ENCODE results near the gene CCND1. TPM values are rescaled to one million over a fixed set of nuclear protein-coding genes. Genes with fewer than 3 reads are reported as not detected.
A peak's percentile ranks its signal among the peaks of the same experiment; 100 is the strongest.

The CCND1 gene
- total and polyA plus RNA-seq, 10 of the 15 experiments (the other 5 are each of a cell fraction or from before 2014, with no cell fraction given), result 0.09 to 6.6 (median 0.59) TPM; not detected in 2

- TF ChIP-seq ZBTB33 (IDR thresholded peaks at IDR 0.05), result peak; percentile 64; the same call in 1 of the 2 replicates
- TF ChIP-seq EP300 (IDR thresholded peaks at IDR 0.05; ENCODE audit: borderline replicate concordance in 1 of 2, control insufficient read depth in 1 of 2, low read depth in 2 of 2, low read length in 2 of 2), result no peak
- TF ChIP-seq RB1 (IDR thresholded peaks at IDR 0.05; ENCODE audit: borderline replicate concordance), result no peak; the same call in 1 of the 2 replicates
- TF ChIP-seq KAT2A (conservative IDR thresholded peaks at IDR 0.05; ENCODE audit: control insufficient read depth, low read depth, low read length), result no peak
- TF ChIP-seq ATF2 (IDR thresholded peaks at IDR 0.05; ENCODE audit: low read length), result no peak
- no peak for TF ChIP-seq HDAC2 (IDR thresholded peaks at IDR 0.05)
- TF ChIP-seq RFX5 (IDR thresholded peaks at IDR 0.05; ENCODE audit: low read depth, low read length), result 0 out of 2 replicates have a peak, but pooled peaks have one; percentile 12
- no peak for TF ChIP-seq CUX1 (IDR thresholded peaks at IDR 0.05; ENCODE audit: insufficient replicate concordance, low read depth, low read length)
- no peak for TF ChIP-seq ZZZ3 (IDR thresholded peaks at IDR 0.05; ENCODE audit: control insufficient read depth, insufficient read length, low read depth)
- peak; percentile 26; the same call in 1 of the 2 replicates for TF ChIP-seq REST (IDR thresholded peaks at IDR 0.05; ENCODE audit: low read depth, low read length)
- TF ChIP-seq TCF12 (IDR thresholded peaks at IDR 0.05; ENCODE audit: low read depth, low read length), result no peak
- no peak for TF ChIP-seq RCOR1 (conservative IDR thresholded peaks at IDR 0.05; ENCODE audit: low read depth, low read length)
- TF ChIP-seq BACH1 (IDR thresholded peaks at IDR 0.05; ENCODE audit: borderline replicate concordance), result peak; percentile 41; the same call in 1 of the 2 replicates
- TF ChIP-seq GABPA (IDR thresholded peaks at IDR 0.05; ENCODE audit: low read depth), result peak; percentile 61; the same call in 1 of the 2 replicates
- TF ChIP-seq ZNF217 (IDR thresholded peaks at IDR 0.05), result 0 out of 2 replicates have a peak, but pooled peaks have one; percentile 25
- TF ChIP-seq ESRRA (IDR thresholded peaks at IDR 0.05; ENCODE audit: low read length), result no peak
Measured at GRCh38 chr11:69674886-69675714, 34.1 kb downstream of the CCND1 start, which contains the start of gene LTO1 (continued).
